SK-N-SH (cell line): ENCODE measurements around the gene NAV2. TPM values are rescaled to one million over a fixed set of nuclear protein-coding genes. Genes with fewer than 3 reads are reported as not detected.

Source experiments
- CTCF ChIA-PET: fragments of 300-600, 350-600 bp; formaldehyde crosslinking; extraction: SDS; loops from one replicate; lab custom pipeline; 2021; lab: Yijun Ruan, JAX
- POLR2A ChIA-PET: fragments of 350-600 bp; sonication (Branson Sonifier 250); formaldehyde crosslinking; extraction: SDS; loops from one replicate; lab custom pipeline; 2020; ENCODE audit warnings: antibody characterized with exemption, inconsistent platforms; lab: Yijun Ruan, JAX
- DNase-seq: peaks from one replicate; pipeline ENCODE4 v3.0.0; 2012
- H2AFZ ChIP-seq: fragments of 200-600 bp; sonication (generic); 2 replicates; pipeline ENCODE4 v1.8.1; 2016; ENCODE audit warnings: antibody characterized with exemption, mild to moderate bottlenecking, low read depth
- H3F3A ChIP-seq: fragments of 200-600 bp; sonication (generic); replicated peaks from 2 replicates; pipeline ENCODE3; 2016; ENCODE audit warnings: antibody characterized with exemption, mild to moderate bottlenecking; ENCODE audit not compliant: insufficient read depth
- H3K27ac ChIP-seq, 2 experiments: fragments of 200-500 bp in 1 of 2; fragments of 200-600 bp in 1 of 2; sonication (Bioruptor generic) in 1 of 2; sonication (generic), shearing (Covaris generic) in 1 of 2; 2 replicates each; pipeline versions ENCODE4 v1.5.1 to v1.6.1; 2014 to 2016; ENCODE audit warnings: low read depth in 2 of 2, inconsistent platforms in 1 of 2, low read length in 1 of 2, mild to moderate bottlenecking in 1 of 2, mixed read lengths in 1 of 2
- H3K27me3 ChIP-seq: fragments of 200-600 bp; sonication (generic), shearing (Covaris generic); 2 replicates; pipeline ENCODE4 v1.6.1; 2016; ENCODE audit warnings: mixed run types; ENCODE audit not compliant: insufficient read depth
- H3K36me3 ChIP-seq, 2 experiments: fragments of 200-500 bp in 1 of 2; fragments of 200-600 bp in 1 of 2; sonication (Bioruptor generic) in 1 of 2; sonication (generic) in 1 of 2; replicated peaks in 1 of 2; 2 replicates each; pipeline versions ENCODE3 to v1.5.1; 2014 to 2016; ENCODE audit warnings: low read length in 1 of 2, mild to moderate bottlenecking in 1 of 2; ENCODE audit not compliant: insufficient read depth in 2 of 2, control insufficient read depth in 1 of 2
- H3K4me1 ChIP-seq, 2 experiments: fragments of 200-500 bp in 1 of 2; fragments of 200-600 bp in 1 of 2; sonication (Bioruptor generic) in 1 of 2; sonication (generic), shearing (Covaris generic) in 1 of 2; 2 replicates each; pipeline versions ENCODE4 v1.5.1 to v1.6.1; 2014 to 2016; ENCODE audit warnings: low read depth in 1 of 2, low read length in 1 of 2, mixed run types in 1 of 2; ENCODE audit not compliant: insufficient read depth in 2 of 2, control insufficient read depth in 1 of 2
- H3K4me2 ChIP-seq: fragments of 200-600 bp; sonication (generic), shearing (Covaris generic); 2 replicates; pipeline ENCODE4 v1.6.1; 2017; ENCODE audit warnings: mixed run types
- H3K4me3 ChIP-seq, 2 experiments: fragments of 200-500 bp in 1 of 2; fragments of 200-600 bp in 1 of 2; sonication (Bioruptor generic) in 1 of 2; sonication (generic), shearing (Covaris generic) in 1 of 2; 2 replicates each; pipeline versions ENCODE4 v1.5.1 to v1.8.1; 2014 to 2016; ENCODE audit warnings: low read depth in 2 of 2, inconsistent platforms in 1 of 2, low read length in 1 of 2, mild to moderate bottlenecking in 1 of 2, mixed read lengths in 1 of 2, moderate library complexity in 1 of 2
- H3K79me2 ChIP-seq: fragments of 200-600 bp; sonication (generic); 2 replicates; pipeline ENCODE4 v1.8.1; 2017; ENCODE audit warnings: mild to moderate bottlenecking; ENCODE audit not compliant: insufficient read depth
- H3K9ac ChIP-seq: fragments of 200-600 bp; sonication (generic); 2 replicates; pipeline ENCODE4 v1.6.1; 2017; ENCODE audit warnings: mixed run types
- H3K9me2 ChIP-seq: fragments of 200-600 bp; sonication (generic); 2 replicates; pipeline ENCODE4 v1.6.1; 2017; ENCODE audit warnings: mixed run types
- H3K9me3 ChIP-seq: fragments of 200-600 bp; sonication (generic); 2 replicates; pipeline ENCODE4 v1.6.1; 2017; ENCODE audit warnings: mixed run types, mild to moderate bottlenecking, moderate library complexity
- H4K20me1 ChIP-seq: fragments of 200-600 bp; sonication (generic); 2 replicates; pipeline ENCODE4 v1.6.1; 2017; ENCODE audit warnings: mild to moderate bottlenecking, mixed run types; ENCODE audit not compliant: insufficient read depth
- ELF1 ChIP-seq: IDR thresholded peaks from 2 replicates; pipeline ENCODE4 v1.4.0; 2012
- EP300 ChIP-seq, 2 experiments: IDR thresholded peaks; 2 replicates each; pipeline versions ENCODE4 v1.4.0 to v1.6.1; 2012; ENCODE audit warnings: borderline replicate concordance in 1 of 2, low read depth in 1 of 2, low read length in 1 of 2
- EZH2phosphoT487 ChIP-seq: fragments of 200-600 bp; sonication (generic); IDR thresholded peaks from 2 replicates; pipeline ENCODE4 v1.6.1; 2017; ENCODE audit warnings: low read depth, mixed run types, mild to moderate bottlenecking, antibody characterized with exemption, moderate library complexity, borderline replicate concordance
- FOSL2 ChIP-seq: IDR thresholded peaks from 2 replicates; pipeline ENCODE4 v1.4.0; 2012; ENCODE audit warnings: low read depth, mild to moderate bottlenecking, moderate library complexity, borderline replicate concordance
- GABPA ChIP-seq: IDR thresholded peaks from 2 replicates; pipeline ENCODE4 v1.4.0; 2012; ENCODE audit warnings: low read depth, mild to moderate bottlenecking
- GATA2 ChIP-seq: sonication (generic); formaldehyde crosslinking; IDR thresholded peaks from 2 replicates; pipeline ENCODE4 v1.5.0; 2020; ENCODE audit warnings: mild to moderate bottlenecking, missing genetic modification reagents
- MEF2A ChIP-seq: IDR thresholded peaks from 2 replicates; pipeline ENCODE4 v1.4.0; 2012; ENCODE audit warnings: low read depth, borderline replicate concordance
- MXI1 ChIP-seq: IDR thresholded peaks from 2 replicates; pipeline ENCODE4 v1.6.1; 2012; ENCODE audit warnings: mild to moderate bottlenecking, low read depth, low read length, improper control_type of control experiment
- NFIC ChIP-seq: IDR thresholded peaks from 2 replicates; pipeline ENCODE4 v1.4.0; 2012; ENCODE audit warnings: borderline replicate concordance
- NRF1 ChIP-seq: IDR thresholded peaks from 2 replicates; pipeline ENCODE4 v1.6.1; 2012; ENCODE audit warnings: low read depth, mild to moderate bottlenecking, low read length
- RAD21 ChIP-seq: IDR thresholded peaks from 2 replicates; pipeline ENCODE4 v1.6.1; 2012; ENCODE audit warnings: mild to moderate bottlenecking, low read length
- RCOR1 ChIP-seq: fragments of 150-350 bp; IDR thresholded peaks from 2 replicates; pipeline ENCODE4 v1.6.1; 2017; ENCODE audit warnings: antibody characterized with exemption, low read length
- RFX5 ChIP-seq: IDR thresholded peaks from 2 replicates; pipeline ENCODE4 v1.6.1; 2012; ENCODE audit warnings: mild to moderate bottlenecking, improper control_type of control experiment, low read length
- TCF12 ChIP-seq: IDR thresholded peaks from 2 replicates; pipeline ENCODE4 v1.4.0; 2012
- WGBS: methylation state at CpG from one replicate; pipeline ENCODE4 v1.1.6; 2017; ENCODE audit warnings: low lambda C conversion rate; 5-methylcytosine and 5-hydroxymethylcytosine counted together
- polyA plus RNA-seq, 3 experiments: library from polyadenylated mRNA; depleted of rRNA; stranded (reverse); fragments of >200 nt; gene quantifications; 2 replicates each; pipeline ENCODE4 v1.2.3, GENCODE V29; 2012
- TF ChIP-seq, protein P1 (sequence below): IDR thresholded peaks from 2 replicates; pipeline ENCODE4 v1.4.0; 2012; ENCODE audit warnings: low read depth
- TF ChIP-seq, protein P2 (sequence below): IDR thresholded peaks from 2 replicates; pipeline ENCODE4 v1.6.1; 2012; ENCODE audit warnings: mild to moderate bottlenecking, low read depth, low read length, moderate library complexity

NAV2 gene
- polyA plus RNA-seq, 1 of the 3 experiments (the other 2 are of a cell fraction): 26.2 TPM

DNA sequence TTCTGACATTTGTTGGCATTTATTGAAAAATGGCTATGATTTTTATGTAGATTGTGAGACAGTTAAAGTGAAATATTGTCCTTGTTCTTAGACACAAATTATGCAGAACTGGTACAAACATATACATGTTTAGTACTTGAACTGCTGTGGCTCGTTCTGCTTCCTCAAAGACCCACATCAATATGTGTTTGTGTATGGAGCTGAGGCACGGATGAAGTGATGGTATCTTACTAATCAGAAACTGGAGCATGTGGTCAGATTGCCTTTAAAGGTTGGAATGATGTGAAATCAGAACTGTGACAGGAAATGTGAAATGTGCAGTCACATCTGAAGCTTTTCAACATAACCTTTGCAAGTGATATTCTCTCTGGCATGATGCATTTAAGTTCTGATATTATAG is 130.4 kb downstream of the NAV2 start:
- no peaks in the 10 kb centered on the region for H3K9me2 ChIP-seq
- no peak overlapping the region for H3K9ac ChIP-seq
- CTCF ChIA-PET: interaction anchor here (1.2 to 2.7 kb wide), 3 partner anchors 100 to 289 kb away, joined by 3 to 9 read pairs (median 3); no protein-coding TSS in a partner anchor
- peaks cover 44 to 51% of the 10 kb centered on the region in 2 experiments for H3K36me3 ChIP-seq
- peaks cover 11 to 53% of the 10 kb centered on the region in 2 experiments; a peak in 3 of 4 replicates for H3K4me1 ChIP-seq
- H3K4me2 ChIP-seq: no peak overlapping the region
- H3F3A ChIP-seq: no peaks in the 10 kb centered on the region
- H3K27me3 ChIP-seq: no peaks in the 10 kb centered on the region
- H2AFZ ChIP-seq: no peak overlapping the region
- no peak for DNase-seq
- no peaks in the 10 kb centered on the region for H3K9me3 ChIP-seq
- 62% methylated on average over 2 of the region's 2 CpGs for WGBS
- no peak for TF ChIP-seq NRF1
- no peak for TF ChIP-seq ELF1
- TF ChIP-seq TCF12: no peak
- TF ChIP-seq, protein P1, sequence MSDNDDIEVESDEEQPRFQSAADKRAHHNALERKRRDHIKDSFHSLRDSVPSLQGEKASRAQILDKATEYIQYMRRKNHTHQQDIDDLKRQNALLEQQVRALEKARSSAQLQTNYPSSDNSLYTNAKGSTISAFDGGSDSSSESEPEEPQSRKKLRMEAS: no peak
- no peak for TF ChIP-seq RCOR1
- TF ChIP-seq FOSL2: no peak
- no peak for TF ChIP-seq RFX5
- no peak for TF ChIP-seq GABPA
- no peak for TF ChIP-seq EZH2phosphoT487
- no peak for TF ChIP-seq MEF2A
- peak in 1 of 2 experiments; percentile 69; a peak in 1 of 4 replicates for TF ChIP-seq EP300 (IDR thresholded peaks at IDR 0.05; ENCODE audit: borderline replicate concordance in 1 of 2, low read depth in 1 of 2, low read length in 1 of 2)
- peak; percentile 64 for TF ChIP-seq GATA2 (CRISPR knock-in tag)
- TF ChIP-seq NFIC: no peak
- peak; percentile 46; the same call in 1 of the 2 replicates for TF ChIP-seq MXI1
- TF ChIP-seq RAD21: no peak
- TF ChIP-seq, protein P2, sequence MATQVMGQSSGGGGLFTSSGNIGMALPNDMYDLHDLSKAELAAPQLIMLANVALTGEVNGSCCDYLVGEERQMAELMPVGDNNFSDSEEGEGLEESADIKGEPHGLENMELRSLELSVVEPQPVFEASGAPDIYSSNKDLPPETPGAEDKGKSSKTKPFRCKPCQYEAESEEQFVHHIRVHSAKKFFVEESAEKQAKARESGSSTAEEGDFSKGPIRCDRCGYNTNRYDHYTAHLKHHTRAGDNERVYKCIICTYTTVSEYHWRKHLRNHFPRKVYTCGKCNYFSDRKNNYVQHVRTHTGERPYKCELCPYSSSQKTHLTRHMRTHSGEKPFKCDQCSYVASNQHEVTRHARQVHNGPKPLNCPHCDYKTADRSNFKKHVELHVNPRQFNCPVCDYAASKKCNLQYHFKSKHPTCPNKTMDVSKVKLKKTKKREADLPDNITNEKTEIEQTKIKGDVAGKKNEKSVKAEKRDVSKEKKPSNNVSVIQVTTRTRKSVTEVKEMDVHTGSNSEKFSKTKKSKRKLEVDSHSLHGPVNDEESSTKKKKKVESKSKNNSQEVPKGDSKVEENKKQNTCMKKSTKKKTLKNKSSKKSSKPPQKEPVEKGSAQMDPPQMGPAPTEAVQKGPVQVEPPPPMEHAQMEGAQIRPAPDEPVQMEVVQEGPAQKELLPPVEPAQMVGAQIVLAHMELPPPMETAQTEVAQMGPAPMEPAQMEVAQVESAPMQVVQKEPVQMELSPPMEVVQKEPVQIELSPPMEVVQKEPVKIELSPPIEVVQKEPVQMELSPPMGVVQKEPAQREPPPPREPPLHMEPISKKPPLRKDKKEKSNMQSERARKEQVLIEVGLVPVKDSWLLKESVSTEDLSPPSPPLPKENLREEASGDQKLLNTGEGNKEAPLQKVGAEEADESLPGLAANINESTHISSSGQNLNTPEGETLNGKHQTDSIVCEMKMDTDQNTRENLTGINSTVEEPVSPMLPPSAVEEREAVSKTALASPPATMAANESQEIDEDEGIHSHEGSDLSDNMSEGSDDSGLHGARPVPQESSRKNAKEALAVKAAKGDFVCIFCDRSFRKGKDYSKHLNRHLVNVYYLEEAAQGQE: no peak
- H4K20me1 ChIP-seq: peaks cover 77% of the 10 kb centered on the region
- H3K27ac ChIP-seq: peak overlapping the region in 1 of 2 experiments; percentile 47; a peak in 2 of 4 replicates
- H3K4me3 ChIP-seq: no peak overlapping the region
- H3K79me2 ChIP-seq: peaks cover 99% of the 10 kb centered on the region
- POLR2A ChIA-PET: no interaction called here
